Transverse colon (tissue), 4 donors: Measurements from ENCODE around the gene HPGDS. TPM values are rescaled to one million over a fixed set of nuclear protein-coding genes. Genes with fewer than 3 reads are reported as not detected.

Source experiments
- DNase-seq: peaks from one replicate; pipeline ENCODE4 v3.0.0-alpha.2; 2019
- H3K27ac ChIP-seq, 4 donors: fragments of 200-600 bp; sonication (generic); 2 replicates each; pipeline ENCODE4 v1.5.1; 2016 to 2018; ENCODE audit warnings: inconsistent platforms in 4 of 4
- H3K27me3 ChIP-seq: fragments of 200-600 bp; sonication (generic); 2 replicates; pipeline ENCODE4 v1.5.1; 2017; ENCODE audit warnings: inconsistent platforms
- H3K36me3 ChIP-seq, 4 donors: fragments of 200-600 bp; sonication (generic); 2 replicates each; pipeline ENCODE4 v1.5.1; 2017 to 2019; ENCODE audit warnings: inconsistent platforms in 4 of 4
- H3K4me1 ChIP-seq, 4 donors: fragments of 200-600 bp; sonication (generic); 2 replicates each; pipeline ENCODE4 v1.5.1; 2017 to 2020; ENCODE audit warnings: inconsistent platforms in 4 of 4
- H3K4me3 ChIP-seq, 4 donors: fragments of 200-600 bp; sonication (generic); 1 replicate in 1 of 4; 2 replicates in 3 of 4; pipeline versions ENCODE4 v1.5.1 to v1.6.1; 2017 to 2019; ENCODE audit warnings: inconsistent platforms in 4 of 4
- H3K9me3 ChIP-seq, 2 donors: fragments of 200-600 bp; sonication (generic); 2 replicates each; pipeline ENCODE4 v1.5.1; 2017 to 2019; ENCODE audit warnings: inconsistent platforms in 2 of 2
- CTCF ChIP-seq, 5 experiments: fragments of 200-600 bp in 3 of 5; fragments of 450-650 bp in 2 of 5; sonication (generic) in 3 of 5; IDR thresholded peaks; 1 replicate in 2 of 5; 2 replicates in 3 of 5; pipeline ENCODE4 v1.5.1; 2016 to 2017; ENCODE audit warnings: antibody characterized with exemption in 5 of 5, inconsistent platforms in 3 of 5, mild to moderate bottlenecking in 2 of 5, moderate library complexity in 1 of 5
- EP300 ChIP-seq: sonication (generic); formaldehyde crosslinking; IDR thresholded peaks from one replicate; pipeline ENCODE4 v1.6.1; 2017; ENCODE audit warnings: antibody characterized with exemption, low read depth
- POLR2A ChIP-seq: fragments of 450-650 bp; IDR thresholded peaks from one replicate; pipeline ENCODE4 v1.6.1; 2016; ENCODE audit warnings: antibody characterized with exemption, mild to moderate bottlenecking, moderate library complexity
- POLR2AphosphoS5 ChIP-seq, 3 donors: sonication (generic); formaldehyde crosslinking; IDR thresholded peaks; one replicate each; pipeline ENCODE4 v1.6.1; 2016; ENCODE audit warnings: antibody characterized with exemption in 3 of 3
- WGBS, 2 donors: methylation state at CpG; one replicate each; pipeline ENCODE4 v1.1.5; 2018; ENCODE audit warnings: low coverage in 1 of 2; 5-methylcytosine and 5-hydroxymethylcytosine counted together
- in situ Hi-C, 4 donors: fragments of 200-750 bp; cut with MboI; loops; one replicate each; pipeline versions ENCODE4 v1.15.0 to v1.15.1; 2017; ENCODE audit warnings: low sequenced_read_pairs in 3 of 4, low pct_ligation_motif_present in 1 of 4, low pct_unique_long_range_greater_than_20kb in 1 of 4
- intact Hi-C: fragments of 100-400 bp; cut with DNase I; formaldehyde crosslinking; loops from one replicate; pipeline ENCODE4 v1.15.1; 2023; ENCODE audit warnings: low total_unique reads
- total RNA-seq, 4 donors: library from RNA; depleted of rRNA; stranded (reverse); fragments of >200 nt; gene quantifications; one replicate each; pipeline ENCODE4 v1.1.0, GENCODE V29; 2016

HPGDS gene
- total RNA-seq, 4 donors from 2014 or later, result 1.4 to 6.0 (median 3.5) TPM; not detected in 1

- no peak for DNase-seq
- intact Hi-C loops, result no loop called here
Measured at GRCh38 chr4:94378047-94378446, 35.4 kb upstream of the HPGDS start.

GRCh38 chr4:94377294-94377693 is 34.7 kb upstream of the HPGDS start:
- intact Hi-C loops (no loop called here), in situ Hi-C loops (loop anchor here in 1 of 4 donors (25.0 kb wide), 1 partner anchor 590 kb away; no protein-coding TSS in a partner anchor)
- DNase-seq, result no peak
- H3K4me3 ChIP-seq, result no peak overlapping the region
- H3K9me3 ChIP-seq, result no peaks in the 10 kb centered on the region
- no peak overlapping the region for H3K27ac ChIP-seq
- no peaks in the 10 kb centered on the region for H3K36me3 ChIP-seq
- TF ChIP-seq POLR2AphosphoS5 (IDR thresholded peaks at IDR 0.05) (no peak), CTCF (IDR thresholded peaks at IDR 0.05) (no peak), EP300 (no peak), POLR2A (no peak)
- H3K4me1 ChIP-seq, result peaks cover 0 to 4% (median 0%) of the 10 kb centered on the region in 4 donors
- WGBS, 2 donors, result 83 to 84% methylated on average over 2 of the region's 2 CpGs
- H3K27me3 ChIP-seq, result no peaks in the 10 kb centered on the region

More at GRCh38 chr4:94378047-94378446, 35.4 kb upstream of the HPGDS start:
- Histone ChIP-seq H3K4me1 (no peaks in the 10 kb centered on the region), H3K36me3 (no peaks in the 10 kb centered on the region), H3K27ac (no peak overlapping the region), H3K4me3 (no peak overlapping the region), H3K27me3 (no peaks in the 10 kb centered on the region), H3K9me3 (no peaks in the 10 kb centered on the region)
- 61 to 70% methylated on average over 3 of the region's 3 CpGs for WGBS, 2 donors
- in situ Hi-C loops, result loop anchor here in 1 of 4 donors (25.0 kb wide), 1 partner anchor 591 kb away; no protein-coding TSS in a partner anchor
- TF ChIP-seq EP300 (no peak), POLR2AphosphoS5 (IDR thresholded peaks at IDR 0.05) (no peak), POLR2A (no peak)

GRCh38 chr4:94375364-94375763 is 32.7 kb upstream of the HPGDS start:
- WGBS, 2 donors, result 71 to 83% methylated on average over 1 to 3 of the region's 3 CpGs
- TF ChIP-seq EP300 (no peak), POLR2AphosphoS5 (IDR thresholded peaks at IDR 0.05) (no peak), POLR2A (no peak), CTCF (IDR thresholded peaks at IDR 0.05) (no peak)
- Histone ChIP-seq H3K4me1 (peaks cover 0 to 4% (median 0%) of the 10 kb centered on the region in 4 donors), H3K36me3 (no peaks in the 10 kb centered on the region), H3K4me3 (no peak overlapping the region), H3K27ac (no peak overlapping the region), H3K27me3 (no peaks in the 10 kb centered on the region), H3K9me3 (no peaks in the 10 kb centered on the region)
- DNase-seq, result no peak
- in situ Hi-C loops (loop anchor here in 1 of 4 donors (25.0 kb wide), 1 partner anchor 588 kb away; no protein-coding TSS in a partner anchor), intact Hi-C loops (no loop called here)

- in situ Hi-C loops (no loop called here), intact Hi-C loops (no loop called here)
- WGBS, 2 donors, result 82 to 91% methylated on average over 3 of the region's 3 CpGs
Measured at GRCh38 chr4:94373752-94374151, 31.1 kb upstream of the HPGDS start.

More at GRCh38 chr4:94373752-94374151, 31.1 kb upstream of the HPGDS start:
- Histone ChIP-seq H3K27ac (no peak overlapping the region), H3K4me1 (peaks cover 0 to 4% (median 0%) of the 10 kb centered on the region in 4 donors), H3K27me3 (no peaks in the 10 kb centered on the region), H3K9me3 (no peaks in the 10 kb centered on the region), H3K36me3 (no peaks in the 10 kb centered on the region), H3K4me3 (no peak overlapping the region)
- DNase-seq, result no peak
- TF ChIP-seq CTCF (IDR thresholded peaks at IDR 0.05) (no peak), POLR2A (no peak), POLR2AphosphoS5 (IDR thresholded peaks at IDR 0.05) (no peak), EP300 (no peak)
